Stimulated activated naive B cell treated with anti-CD40 and anti-IgM and Interleukin-4, amounts not matched to agents 10 μg/mL and 1 μg/mL and 100 μg/mL, for 72 hours (primary cell): Measurements from ENCODE around the gene PGLYRP3.
A peak's percentile ranks its signal among the peaks of the same experiment; 100 is the strongest.

Source experiments
- ATAC-seq, 2 donors: fragments of 150-1000 bp; cut with Tn5 transposase; replicated peaks; 2 replicates each; pipeline ENCODE4 v1.10.0; 2021; ENCODE audit warnings: moderate library complexity in 1 of 2
- DNase-seq: peaks from one replicate; pipeline ENCODE4 v3.0.0; 2021
- H3K27ac Mint-ChIP-seq: one replicate; pipeline ENCODE4 v1.8.0; 2022; ENCODE audit warnings: mild to moderate bottlenecking, mixed read lengths
- H3K27me3 Mint-ChIP-seq, 2 donors: one replicate each; pipeline ENCODE4 v1.8.0; 2022; ENCODE audit warnings: mixed read lengths in 2 of 2
- H3K36me3 Mint-ChIP-seq, 2 donors: one replicate each; pipeline ENCODE4 v1.8.0; 2022; ENCODE audit warnings: mixed read lengths in 2 of 2, mild to moderate bottlenecking in 1 of 2
- H3K4me1 Mint-ChIP-seq, 2 donors: one replicate each; pipeline ENCODE4 v1.8.0; 2022; ENCODE audit warnings: mixed read lengths in 2 of 2, mild to moderate bottlenecking in 1 of 2
- H3K4me3 Mint-ChIP-seq, 2 donors: one replicate each; pipeline ENCODE4 v1.8.0; 2022; ENCODE audit warnings: mild to moderate bottlenecking in 2 of 2, mixed read lengths in 2 of 2, moderate library complexity in 1 of 2
- H3K9me3 Mint-ChIP-seq, 2 donors: one replicate each; pipeline ENCODE4 v1.8.0; 2022; ENCODE audit warnings: mixed read lengths in 2 of 2, mild to moderate bottlenecking in 1 of 2

PGLYRP3 gene

GRCh38 chr1:153277852-153278251 lies 34.9 kb downstream of the PGLYRP3 start:
- peaks cover 26 to 28% of the 10 kb centered on the region in 2 donors for H3K27me3 Mint-ChIP-seq
- ATAC-seq = peak; percentile 97 to 99
- no peak overlapping the region for H3K4me3 Mint-ChIP-seq
- peaks cover 5 to 11% of the 10 kb centered on the region in 2 donors for H3K4me1 Mint-ChIP-seq
- H3K27ac Mint-ChIP-seq = no peak overlapping the region
- H3K9me3 Mint-ChIP-seq = no peaks in the 10 kb centered on the region
- no peaks in the 10 kb centered on the region for H3K36me3 Mint-ChIP-seq
- peak; percentile 56 for DNase-seq

GRCh38 chr1:153272186-153272585 lies 40.6 kb downstream of the PGLYRP3 start:
- Mint-ChIP-seq H3K27ac (no peak overlapping the region), H3K9me3 (no peaks in the 10 kb centered on the region), H3K27me3 (peaks cover 22 to 42% of the 10 kb centered on the region in 2 donors), H3K36me3 (no peaks in the 10 kb centered on the region), H3K4me1 (peaks cover 2 to 6% of the 10 kb centered on the region in 2 donors), H3K4me3 (no peak overlapping the region)
- ATAC-seq (no peak), DNase-seq (no peak)

GRCh38 chr1:153271711-153272110 lies 41.0 kb downstream of the PGLYRP3 start:
- Mint-ChIP-seq H3K9me3 (no peaks in the 10 kb centered on the region), H3K27me3 (peaks cover 19 to 42% of the 10 kb centered on the region in 2 donors), H3K36me3 (no peaks in the 10 kb centered on the region), H3K4me1 (peaks cover 2 to 6% of the 10 kb centered on the region in 2 donors), H3K27ac (no peak overlapping the region), H3K4me3 (no peak overlapping the region)
- DNase-seq (no peak), ATAC-seq (no peak)

- Mint-ChIP-seq H3K9me3 (peaks cover 0 to 2% of the 10 kb centered on the region in 2 donors), H3K4me1 (peaks cover 19 to 35% of the 10 kb centered on the region in 2 donors), H3K27ac (no peak overlapping the region), H3K27me3 (peaks cover 8 to 43% of the 10 kb centered on the region in 2 donors), H3K4me3 (no peak overlapping the region), H3K36me3 (no peaks in the 10 kb centered on the region)
- ATAC-seq (no peak), DNase-seq (no peak)
Measured at GRCh38 chr1:153265457-153265856, 47.3 kb downstream of the PGLYRP3 start.

- Mint-ChIP-seq H3K27ac (peak overlapping the region; percentile 97), H3K36me3 (no peaks in the 10 kb centered on the region), H3K9me3 (peaks cover 0 to 2% of the 10 kb centered on the region in 2 donors), H3K4me1 (peaks cover 33 to 50% of the 10 kb centered on the region in 2 donors), H3K27me3 (peaks cover 5 to 33% of the 10 kb centered on the region in 2 donors), H3K4me3 (peak overlapping the region; percentile 87 to 89)
- peak; percentile 61 for DNase-seq
- peak; percentile 73 to 77 for ATAC-seq
Measured at GRCh38 chr1:153262462-153263157, 50.1 kb downstream of the PGLYRP3 start.

GRCh38 chr1:153262070-153262366 lies 50.7 kb downstream of the PGLYRP3 start:
- H3K36me3 Mint-ChIP-seq = no peaks in the 10 kb centered on the region
- H3K27ac Mint-ChIP-seq = peak overlapping the region; percentile 97
- DNase-seq = no peak
- H3K27me3 Mint-ChIP-seq = peaks cover 5 to 27% of the 10 kb centered on the region in 2 donors
- H3K4me1 Mint-ChIP-seq = peaks cover 33 to 50% of the 10 kb centered on the region in 2 donors
- peak overlapping the region; percentile 87 to 89 for H3K4me3 Mint-ChIP-seq
- ATAC-seq = no peak
- peaks cover 0 to 2% of the 10 kb centered on the region in 2 donors for H3K9me3 Mint-ChIP-seq

- peak overlapping the region; percentile 97 for H3K27ac Mint-ChIP-seq
- H3K4me3 Mint-ChIP-seq = peak overlapping the region; percentile 87 to 89
- peaks cover 33 to 50% of the 10 kb centered on the region in 2 donors for H3K4me1 Mint-ChIP-seq
- peaks cover 5 to 23% of the 10 kb centered on the region in 2 donors for H3K27me3 Mint-ChIP-seq
- DNase-seq (peak; percentile 14), ATAC-seq (peak; percentile 16 to 24)
- no peaks in the 10 kb centered on the region for H3K36me3 Mint-ChIP-seq
- H3K9me3 Mint-ChIP-seq = peaks cover 0 to 2% of the 10 kb centered on the region in 2 donors
Measured at GRCh38 chr1:153261281-153262069, 51.3 kb downstream of the PGLYRP3 start.

- no peaks in the 10 kb centered on the region for H3K36me3 Mint-ChIP-seq
- peak overlapping the region; percentile 72 to 89 for H3K4me3 Mint-ChIP-seq
- peak; percentile 39 for DNase-seq
- H3K27ac Mint-ChIP-seq = peak overlapping the region; percentile 60
- H3K27me3 Mint-ChIP-seq = peaks cover 0 to 17% of the 10 kb centered on the region in 2 donors
- H3K9me3 Mint-ChIP-seq = no peaks in the 10 kb centered on the region
- H3K4me1 Mint-ChIP-seq = peaks cover 33 to 50% of the 10 kb centered on the region in 2 donors
- peak; percentile 57 to 70 for ATAC-seq
Measured at GRCh38 chr1:153260585-153261280, 52.0 kb downstream of the PGLYRP3 start.

- H3K4me1 Mint-ChIP-seq = peaks cover 33 to 49% of the 10 kb centered on the region in 2 donors
- peak within 1 kb of the TSS; percentile 60 for H3K27ac Mint-ChIP-seq
- no peaks in the 10 kb centered on the region for H3K9me3 Mint-ChIP-seq
- H3K27me3 Mint-ChIP-seq = peaks cover 0 to 19% of the 10 kb centered on the region in 2 donors
- H3K36me3 Mint-ChIP-seq = no peaks in the 10 kb centered on the region
- peak within 1 kb of the TSS; percentile 72 to 89 for H3K4me3 Mint-ChIP-seq
- no peak for ATAC-seq
- DNase-seq = no peak
Measured at GRCh38 chr1:153259387-153259786, 53.4 kb downstream of the PGLYRP3 start, which contains the start of gene LORICRIN. LORICRIN (plus strand) TSS chr1:153259687; CDS start chr1:153260950, 1,263 bp downstream.

GRCh38 chr1:153253693-153254092 lies 59.1 kb downstream of the PGLYRP3 start:
- Mint-ChIP-seq H3K9me3 (no peaks in the 10 kb centered on the region), H3K36me3 (no peaks in the 10 kb centered on the region), H3K4me1 (peaks cover 11 to 23% of the 10 kb centered on the region in 2 donors), H3K27ac (peak overlapping the region; percentile 73), H3K4me3 (no peak overlapping the region), H3K27me3 (peaks cover 11 to 37% of the 10 kb centered on the region in 2 donors)
- no peak for DNase-seq
- peak; percentile 55 to 65 for ATAC-seq

- Mint-ChIP-seq H3K27me3 (peaks cover 14 to 36% of the 10 kb centered on the region in 2 donors), H3K27ac (no peak overlapping the region), H3K4me3 (no peak overlapping the region), H3K9me3 (no peaks in the 10 kb centered on the region), H3K4me1 (peaks cover 11 to 23% of the 10 kb centered on the region in 2 donors), H3K36me3 (no peaks in the 10 kb centered on the region)
- ATAC-seq (no peak), DNase-seq (no peak)
Measured at GRCh38 chr1:153253076-153253475, 59.7 kb downstream of the PGLYRP3 start.

GRCh38 chr1:153251988-153252387 lies 60.8 kb downstream of the PGLYRP3 start:
- no peak overlapping the region for H3K27ac Mint-ChIP-seq
- H3K9me3 Mint-ChIP-seq = no peaks in the 10 kb centered on the region
- no peaks in the 10 kb centered on the region for H3K36me3 Mint-ChIP-seq
- H3K27me3 Mint-ChIP-seq = peaks cover 21 to 44% of the 10 kb centered on the region in 2 donors
- peaks cover 11 to 23% of the 10 kb centered on the region in 2 donors for H3K4me1 Mint-ChIP-seq
- no peak overlapping the region for H3K4me3 Mint-ChIP-seq
- DNase-seq (no peak), ATAC-seq (peak; percentile 35 to 43)

GRCh38 chr1:153251562-153251961 lies 61.2 kb downstream of the PGLYRP3 start:
- Mint-ChIP-seq H3K36me3 (no peaks in the 10 kb centered on the region), H3K9me3 (no peaks in the 10 kb centered on the region), H3K4me1 (peaks cover 11 to 23% of the 10 kb centered on the region in 2 donors), H3K4me3 (peak overlapping the region; percentile 5 to 23), H3K27ac (no peak overlapping the region), H3K27me3 (peaks cover 21 to 44% of the 10 kb centered on the region in 2 donors)
- ATAC-seq (peak; percentile 59 to 60), DNase-seq (no peak)

- no peaks in the 10 kb centered on the region for H3K36me3 Mint-ChIP-seq
- peaks cover 25 to 44% of the 10 kb centered on the region in 2 donors for H3K27me3 Mint-ChIP-seq
- no peak overlapping the region for H3K27ac Mint-ChIP-seq
- H3K9me3 Mint-ChIP-seq = no peaks in the 10 kb centered on the region
- H3K4me3 Mint-ChIP-seq = peak overlapping the region; percentile 5 to 23
- peaks cover 11 to 23% of the 10 kb centered on the region in 2 donors for H3K4me1 Mint-ChIP-seq
- ATAC-seq (peak; percentile 74 to 82), DNase-seq (no peak)
Measured at GRCh38 chr1:153251087-153251486, 61.7 kb downstream of the PGLYRP3 start.
